ENCODE results near the gene HYAL1. TPM values are rescaled to one million over a fixed set of nuclear protein-coding genes. Genes with fewer than 3 reads are reported as not detected.

Gene HYAL1
- polyA plus RNA-seq, 1 donor = 2.1 TPM

DNA sequence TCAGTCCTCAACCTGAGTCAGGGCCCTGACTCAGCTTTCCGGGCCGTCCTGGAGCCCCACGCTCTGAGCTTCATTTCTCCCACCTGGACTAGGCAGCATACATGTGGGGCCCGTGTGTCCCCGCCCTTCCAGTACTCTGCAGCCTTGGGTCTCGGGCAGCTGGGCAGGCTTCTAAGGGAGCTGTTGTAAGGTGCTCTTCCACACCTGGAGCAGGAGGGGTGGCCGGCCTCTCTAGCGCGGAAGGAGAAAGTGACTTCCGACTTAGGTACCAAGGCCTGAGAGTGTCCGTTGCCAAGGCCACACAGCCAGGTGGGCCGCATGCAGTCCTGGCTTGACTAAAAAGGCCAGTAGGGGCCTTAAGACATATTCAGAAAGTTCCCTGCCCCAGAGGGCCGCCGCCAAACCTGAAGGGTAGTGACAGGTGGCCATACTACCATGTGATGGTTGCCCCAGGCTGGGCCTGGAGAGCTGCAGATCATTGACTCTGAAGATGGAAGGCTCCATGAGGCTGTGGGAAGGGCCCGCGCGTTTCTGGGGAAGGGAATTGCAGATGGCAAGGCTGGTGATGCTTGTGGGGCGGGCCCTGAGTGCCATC, 43.8 kb downstream of the HYAL1 start:
- no peak for DNase-seq

- no peak for DNase-seq
Observed at GRCh38 chr3:50258979-50259378, 44.4 kb downstream of the HYAL1 start.

DNA sequence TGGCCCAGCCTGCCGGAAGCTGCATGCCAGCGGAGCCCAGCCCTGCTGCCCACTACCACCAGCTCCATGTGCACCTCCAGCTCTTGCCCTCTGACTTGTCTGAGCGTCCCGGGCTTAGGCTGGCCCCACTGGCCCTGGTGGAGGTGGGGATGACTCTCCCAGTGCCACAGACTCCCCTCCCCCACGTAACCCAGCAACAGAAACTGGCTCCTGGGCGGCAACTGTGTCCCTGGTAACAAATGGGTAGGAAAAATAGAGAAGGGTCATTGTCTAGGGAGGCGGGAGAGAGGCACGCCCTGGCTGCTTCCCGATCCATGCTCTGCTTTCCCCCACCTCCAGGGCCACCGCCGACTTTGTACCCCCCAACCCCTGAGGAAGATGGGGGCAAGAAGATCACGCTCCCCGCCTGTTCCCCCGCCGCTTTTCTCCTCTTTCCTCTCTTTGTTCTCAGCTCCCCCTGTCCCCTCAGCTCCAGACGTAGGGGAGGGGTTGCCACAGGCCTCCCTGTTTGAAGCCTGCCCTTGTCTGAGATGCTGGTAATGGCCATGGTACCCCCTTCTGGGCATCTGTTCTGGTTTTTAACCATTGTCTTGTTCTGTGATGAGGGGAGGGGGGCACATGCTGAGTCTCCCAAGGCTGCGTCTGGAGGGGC, 45.2 kb downstream of the HYAL1 start:
- DNase-seq = no peak

DNA sequence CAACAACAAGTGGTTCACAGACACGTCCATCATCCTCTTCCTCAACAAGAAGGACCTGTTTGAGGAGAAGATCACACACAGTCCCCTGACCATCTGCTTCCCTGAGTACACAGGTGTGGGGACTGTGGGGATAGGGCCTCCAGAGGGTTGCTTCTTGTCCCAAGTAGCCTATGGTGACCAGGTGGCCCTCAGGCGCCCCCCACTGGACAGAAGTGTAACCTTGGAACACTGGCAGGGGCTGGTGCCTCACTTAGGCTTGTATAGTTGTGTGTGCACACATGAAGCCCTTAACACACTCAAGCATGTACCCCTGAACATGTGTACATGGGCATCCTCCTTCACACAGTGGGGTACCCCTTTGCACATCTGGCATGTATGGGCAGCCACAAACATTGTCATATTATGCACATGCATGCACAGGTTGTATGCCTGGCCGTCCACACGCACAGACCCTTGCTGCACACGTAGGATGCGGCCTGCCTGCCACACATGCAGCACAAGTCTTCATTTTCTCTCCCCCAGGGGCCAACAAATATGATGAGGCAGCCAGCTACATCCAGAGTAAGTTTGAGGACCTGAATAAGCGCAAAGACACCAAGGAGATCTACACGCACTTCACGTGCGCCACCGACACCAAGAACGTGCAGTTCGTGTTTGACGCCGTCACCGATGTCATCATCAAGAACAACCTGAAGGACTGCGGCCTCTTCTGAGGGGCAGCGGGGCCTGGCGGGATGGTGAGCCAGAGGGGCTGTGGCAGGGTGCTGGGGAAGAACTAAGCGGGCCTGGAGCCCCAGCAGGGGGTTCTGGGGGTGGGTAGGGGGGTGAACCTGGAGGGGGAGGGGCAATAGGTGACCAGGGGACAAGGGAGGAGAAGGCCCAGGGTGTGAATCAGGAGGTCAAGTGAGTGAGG, 46.1 kb downstream of the HYAL1 start:
- DNase-seq = no peak

DNA sequence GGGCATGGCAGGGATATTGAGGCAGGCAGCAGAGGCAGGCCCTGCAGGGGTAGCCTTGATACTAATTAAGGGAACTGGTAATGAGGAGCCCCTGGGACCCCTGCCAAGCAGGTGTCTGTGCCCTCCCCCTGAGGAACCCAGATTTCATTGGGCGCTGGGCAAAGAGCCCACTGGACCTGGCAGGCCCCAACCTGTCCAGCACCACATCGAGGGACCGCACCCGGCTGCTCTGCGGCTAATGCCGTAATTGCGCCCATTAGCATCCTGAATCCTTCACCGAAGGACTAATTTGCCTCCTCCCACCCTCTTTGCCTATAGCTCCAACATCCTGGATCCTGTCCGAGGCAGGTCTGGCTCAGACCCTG, 48.1 kb downstream of the HYAL1 start:
- DNase-seq = no peak

DNA sequence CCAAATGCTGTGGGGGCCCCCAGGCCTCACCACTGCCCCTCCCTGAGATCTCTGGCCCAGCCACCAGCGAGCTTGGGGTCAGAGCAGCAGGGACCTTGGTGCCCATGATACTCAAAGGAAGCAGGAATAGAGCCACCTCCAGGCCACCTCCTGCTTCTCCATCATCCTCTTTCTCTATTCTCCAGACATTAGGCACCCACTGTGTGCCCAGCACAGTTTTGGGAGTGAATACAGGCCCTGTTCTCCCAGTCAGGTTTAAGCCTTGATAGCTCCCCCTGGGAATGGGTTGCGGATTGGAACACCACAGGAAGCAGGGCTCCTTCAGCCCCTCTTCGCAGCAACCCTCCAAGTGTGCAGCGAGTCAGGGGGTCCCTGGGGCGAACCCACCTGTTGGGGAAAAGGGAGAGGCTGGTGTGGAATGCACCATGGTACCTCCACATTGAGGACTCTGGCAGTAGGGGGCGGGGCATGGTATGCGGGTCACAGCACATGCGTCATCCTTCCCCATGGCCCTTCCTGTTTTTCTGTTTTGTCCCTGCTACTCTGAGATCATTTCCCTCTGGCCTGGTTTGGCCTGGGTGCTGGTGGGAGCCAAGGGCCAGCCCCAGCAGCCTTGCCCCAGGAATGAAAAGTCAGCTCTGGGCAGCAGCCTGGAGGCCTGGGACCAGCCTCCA, 48.7 kb downstream of the HYAL1 start:
- no peak for DNase-seq

DNA sequence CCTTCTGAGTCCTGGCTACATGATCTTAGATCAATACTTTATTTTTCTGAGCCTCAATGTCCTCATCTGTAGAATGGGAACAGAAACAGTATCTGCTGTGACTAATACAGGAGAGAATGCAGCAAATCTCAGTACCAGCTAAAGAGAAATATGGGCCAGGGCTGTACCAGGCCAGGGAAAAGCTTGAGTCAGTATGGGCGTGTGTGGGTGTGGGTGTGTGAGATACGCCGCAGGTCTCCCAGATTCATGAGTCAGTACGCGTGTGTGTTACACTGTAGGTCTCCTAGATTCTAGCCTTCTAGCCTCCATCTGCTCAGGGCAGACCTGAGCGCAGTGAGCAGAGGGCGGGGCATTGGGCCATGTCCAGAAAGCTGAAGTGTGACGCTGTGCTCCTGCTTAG, 52.2 kb downstream of the HYAL1 start:
- DNase-seq = no peak

- DNase-seq = no peak
Observed at GRCh38 chr3:50250514-50250913, 52.9 kb downstream of the HYAL1 start.

Other genes with a start within 250 kb of the HYAL1 start
- gene RBM5, start 214.7 kb downstream of the HYAL1 start, polyA plus RNA-seq (ENCODE audit: insufficient read length) = 179 TPM
- 13.0 TPM for gene SEMA3F, start 148.2 kb downstream of the HYAL1 start, polyA plus RNA-seq (ENCODE audit: insufficient read length)
- gene GNAT1, start 112.0 kb downstream of the HYAL1 start, polyA plus RNA-seq (ENCODE audit: insufficient read length) = 0.37 TPM
- 3.3 TPM for gene SLC38A3, start 98.3 kb downstream of the HYAL1 start, polyA plus RNA-seq (ENCODE audit: insufficient read length)
- 187 TPM for gene GNAI2, start 67.4 kb downstream of the HYAL1 start, polyA plus RNA-seq (ENCODE audit: insufficient read length)
- 43.9 TPM for gene SEMA3B, start 34.4 kb downstream of the HYAL1 start, polyA plus RNA-seq (ENCODE audit: insufficient read length)
- 35.9 TPM for gene LSMEM2, start 24.5 kb downstream of the HYAL1 start, polyA plus RNA-seq (ENCODE audit: insufficient read length)
- 54.2 TPM for gene IFRD2, start 11.1 kb downstream of the HYAL1 start, polyA plus RNA-seq (ENCODE audit: insufficient read length)
- gene HYAL3, start 4.2 kb downstream of the HYAL1 start, polyA plus RNA-seq (ENCODE audit: insufficient read length) = 1.3 TPM
- 9.5 TPM for gene NAA80, start 4.2 kb downstream of the HYAL1 start, polyA plus RNA-seq (ENCODE audit: insufficient read length)
- gene HYAL2, start 19.2 kb upstream of the HYAL1 start, polyA plus RNA-seq (ENCODE audit: insufficient read length) = 39.2 TPM
- 17.7 TPM for gene TUSC2, start 24.6 kb upstream of the HYAL1 start, polyA plus RNA-seq (ENCODE audit: insufficient read length)
- 36.3 TPM for gene RASSF1, start 37.3 kb upstream of the HYAL1 start, polyA plus RNA-seq (ENCODE audit: insufficient read length)
- 1.4 TPM for gene ZMYND10, start 42.2 kb upstream of the HYAL1 start, polyA plus RNA-seq (ENCODE audit: insufficient read length)
- 17.6 TPM for gene NPRL2, start 47.2 kb upstream of the HYAL1 start, polyA plus RNA-seq (ENCODE audit: insufficient read length)
- 8.5 TPM for gene CYB561D2, start 47.3 kb upstream of the HYAL1 start, polyA plus RNA-seq (ENCODE audit: insufficient read length)
- gene TMEM115, start 55.9 kb upstream of the HYAL1 start, polyA plus RNA-seq (ENCODE audit: insufficient read length) = 25.7 TPM
- 8.2 TPM for gene CACNA2D2, start 200.1 kb upstream of the HYAL1 start, polyA plus RNA-seq (ENCODE audit: insufficient read length)